Caco-2 (cell line): ENCODE measurements around the gene GLS. TPM values are rescaled to one million over a fixed set of nuclear protein-coding genes. Genes with fewer than 3 reads are reported as not detected.

Experiments used
- BruUV-seq: library from RNA; stranded (reverse); fragments of 400-500 nt; replicated peaks from 2 replicates; lab custom pipeline; 2021; lab: Mats Ljungman, UMichigan
- CTCF ChIA-PET: fragments of 300-600 bp; sonication (Branson Sonifier 250); formaldehyde crosslinking; loops from one replicate; lab custom pipeline; 2022; ENCODE audit warnings: antibody characterized with exemption; lab: Charles Lee
- POLR2A ChIA-PET: fragments of 300-600 bp; sonication (Branson Sonifier 250); formaldehyde crosslinking; loops from one replicate; lab custom pipeline; 2022; ENCODE audit warnings: antibody characterized with exemption; lab: Charles Lee
- DNase-seq, 2 experiments: peaks; one replicate each; pipeline versions ENCODE4 v3.0.0 to v3.0.0-alpha.2; 2020 to 2022
- H3K27me3 ChIP-seq: replicated peaks from 2 replicates; pipeline ENCODE4 v1.6.0; 2011; ENCODE audit warnings: low read length; ENCODE audit not compliant: control insufficient read depth, insufficient read depth
- H3K36me3 ChIP-seq: 2 replicates; pipeline ENCODE4 v1.5.1; 2011; ENCODE audit warnings: low read length; ENCODE audit not compliant: control insufficient read depth, insufficient read depth
- H3K4me1 ChIP-seq: fragments of 250-450 bp; sonication (Bioruptor Pico); 2 replicates; pipeline ENCODE4 v1.5.1; 2020; ENCODE audit warnings: mild to moderate bottlenecking
- H3K4me3 ChIP-seq: 2 replicates; pipeline ENCODE4 v1.5.1; 2011; ENCODE audit warnings: low read depth, mild to moderate bottlenecking, control low read depth, low read length
- H3K9me3 ChIP-seq: fragments of 250-450 bp; sonication (Bioruptor Pico); 2 replicates; pipeline ENCODE4 v1.5.1; 2020; ENCODE audit warnings: mild to moderate bottlenecking, moderate library complexity
- H3K27ac Mint-ChIP-seq: one replicate; pipeline ENCODE4 v1.8.0; 2022; ENCODE audit warnings: mixed read lengths; ENCODE audit not compliant: unreplicated experiment
- H3K27me3 Mint-ChIP-seq: one replicate; pipeline ENCODE4 v1.8.0; 2022; ENCODE audit warnings: mixed read lengths; ENCODE audit not compliant: insufficient read depth, unreplicated experiment
- H3K36me3 Mint-ChIP-seq: one replicate; pipeline ENCODE4 v1.8.0; 2022; ENCODE audit warnings: mild to moderate bottlenecking, mixed read lengths; ENCODE audit not compliant: insufficient read depth, unreplicated experiment
- H3K4me1 Mint-ChIP-seq: one replicate; pipeline ENCODE4 v1.8.0; 2022; ENCODE audit warnings: low read depth, mixed read lengths; ENCODE audit not compliant: unreplicated experiment
- H3K4me3 Mint-ChIP-seq: one replicate; pipeline ENCODE4 v1.8.0; 2022; ENCODE audit warnings: mild to moderate bottlenecking, moderate library complexity, mixed read lengths; ENCODE audit not compliant: unreplicated experiment
- H3K9me3 Mint-ChIP-seq: one replicate; pipeline ENCODE4 v1.8.0; 2022; ENCODE audit warnings: mixed read lengths; ENCODE audit not compliant: unreplicated experiment
- CTCF ChIP-seq, 2 experiments: fragments of 200-600 bp in 1 of 2; IDR thresholded peaks; 1 replicate in 1 of 2; 2 replicates in 1 of 2; pipeline versions ENCODE4 v1.5.1 to v1.8.0; 2011 to 2022; ENCODE audit warnings: antibody characterized with exemption in 1 of 2, control low read depth in 1 of 2, inconsistent platforms in 1 of 2, low read depth in 1 of 2, low read length in 1 of 2, mild to moderate bottlenecking in 1 of 2, moderate library complexity in 1 of 2; ENCODE audit not compliant: insufficient read depth in 1 of 2, severe bottlenecking in 1 of 2, unreplicated experiment in 1 of 2
- intact Hi-C: fragments of 100-400 bp; cut with micrococcal nuclease; formaldehyde crosslinking; loops from one replicate; pipeline ENCODE4 v1.10.0; 2022; ENCODE audit not compliant: unreplicated experiment
- total RNA-seq: library from RNA; stranded (reverse); gene quantifications from 2 replicates; pipeline ENCODE4 v1.2.3, GENCODE V29; 2022

GLS gene
- total RNA-seq, 1 experiment from 2014 or later, result 107 TPM

- Mint-ChIP-seq H3K27me3 (no peaks in the 10 kb centered on the region), H3K27ac (no peak overlapping the region), H3K4me1 (peaks cover 7% of the 10 kb centered on the region), H3K36me3 (no peaks in the 10 kb centered on the region), H3K9me3 (no peaks in the 10 kb centered on the region), H3K4me3 (peak overlapping the region; percentile 15)
- TF ChIP-seq CTCF (IDR thresholded peaks at IDR 0.05; ENCODE audit: insufficient read depth in 1 of 2, low read depth in 1 of 2, low read length in 1 of 2, severe bottlenecking in 1 of 2, unreplicated experiment in 1 of 2), result no peak
- no peaks in the 10 kb centered on the region for H3K36me3 ChIP-seq
- no peaks in the 10 kb centered on the region for H3K9me3 ChIP-seq
- intact Hi-C loops, result loop anchor here (1.0 to 2.0 kb wide), 8 partner anchors 20 to 167 kb away; partner anchors contain the start of gene GLS
- H3K27me3 ChIP-seq, result no peaks in the 10 kb centered on the region
- no peak overlapping the region for H3K4me3 ChIP-seq
- ChIA-PET POLR2A (interaction anchor here (0.6 to 1.5 kb wide), 3 partner anchors 32 to 618 kb away, joined by 3 to 9 read pairs (median 8); no protein-coding TSS in a partner anchor), CTCF (interaction anchor here (0.9 to 1.0 kb wide), 2 partner anchors 26 to 165 kb away, joined by 3 to 4 read pairs; no protein-coding TSS in a partner anchor)
- no TSS peak for BruUV-seq
- H3K4me1 ChIP-seq, result peaks cover 33% of the 10 kb centered on the region
- peak; percentile 60 to 67 for DNase-seq
Measured at GRCh38 chr2:190947711-190948251, 67.2 kb downstream of the GLS start.

- H3K36me3 ChIP-seq, result no peaks in the 10 kb centered on the region
- intact Hi-C loops, result no loop called here
- no peaks in the 10 kb centered on the region for H3K9me3 ChIP-seq
- Mint-ChIP-seq H3K27me3 (no peaks in the 10 kb centered on the region), H3K36me3 (no peaks in the 10 kb centered on the region), H3K9me3 (no peaks in the 10 kb centered on the region), H3K27ac (no peak overlapping the region), H3K4me1 (peaks cover 7% of the 10 kb centered on the region), H3K4me3 (no peak overlapping the region)
- POLR2A ChIA-PET, result no interaction called here
- no peaks in the 10 kb centered on the region for H3K27me3 ChIP-seq
- no peak overlapping the region for H3K4me3 ChIP-seq
- no TSS peak for BruUV-seq
- no peak for DNase-seq
- peaks cover 40% of the 10 kb centered on the region for H3K4me1 ChIP-seq
- TF ChIP-seq CTCF (IDR thresholded peaks at IDR 0.05; ENCODE audit: insufficient read depth in 1 of 2, low read depth in 1 of 2, low read length in 1 of 2, severe bottlenecking in 1 of 2, unreplicated experiment in 1 of 2), result no peak
- CTCF ChIA-PET, result no interaction called here
Measured at GRCh38 chr2:190948671-190949070, 68.0 kb downstream of the GLS start.

- peaks cover 40% of the 10 kb centered on the region for H3K4me1 ChIP-seq
- CTCF ChIA-PET, result interaction anchor here (0.6 kb wide), 1 partner anchor 8 kb away, joined by 12 read pairs; no protein-coding TSS in a partner anchor
- Mint-ChIP-seq H3K27me3 (no peaks in the 10 kb centered on the region), H3K4me1 (peaks cover 7% of the 10 kb centered on the region), H3K4me3 (no peak overlapping the region), H3K9me3 (no peaks in the 10 kb centered on the region), H3K27ac (no peak overlapping the region), H3K36me3 (no peaks in the 10 kb centered on the region)
- BruUV-seq, result no TSS peak
- no peak overlapping the region for H3K4me3 ChIP-seq
- H3K36me3 ChIP-seq, result no peaks in the 10 kb centered on the region
- DNase-seq, result no peak
- no peak for TF ChIP-seq CTCF (IDR thresholded peaks at IDR 0.05; ENCODE audit: insufficient read depth in 1 of 2, low read depth in 1 of 2, low read length in 1 of 2, severe bottlenecking in 1 of 2, unreplicated experiment in 1 of 2)
- no peaks in the 10 kb centered on the region; the same call in 1 of the 2 replicates for H3K9me3 ChIP-seq
- POLR2A ChIA-PET, result no interaction called here
- no peaks in the 10 kb centered on the region for H3K27me3 ChIP-seq
- intact Hi-C loops, result no loop called here
Measured at GRCh38 chr2:190950566-190950991, 70.0 kb downstream of the GLS start.
